ENCODE data around the gene KIFAP3.
A peak's percentile ranks its signal among the peaks of the same experiment; 100 is the strongest.

The KIFAP3 gene

GRCh38 chr1:169985757-169986156, 88.7 kb downstream of the KIFAP3 start:
- DNase-seq, result no peak

- DNase-seq, result no peak
Observed at GRCh38 chr1:169974067-169974466, 100.4 kb downstream of the KIFAP3 start.

GRCh38 chr1:169970114-169970513, 104.4 kb downstream of the KIFAP3 start:
- DNase-seq, result no peak

GRCh38 chr1:169968174-169968573, 106.3 kb downstream of the KIFAP3 start:
- DNase-seq, result no peak

GRCh38 chr1:169964206-169964605, 110.3 kb downstream of the KIFAP3 start:
- no peak for DNase-seq

GRCh38 chr1:169959686-169960085, 114.8 kb downstream of the KIFAP3 start:
- no peak for DNase-seq

- no peak for DNase-seq
Observed at GRCh38 chr1:169958987-169959386, 115.5 kb downstream of the KIFAP3 start.

- no peak for DNase-seq
Observed at GRCh38 chr1:169957884-169958283, 116.6 kb downstream of the KIFAP3 start.

GRCh38 chr1:169951108-169951507, 123.4 kb downstream of the KIFAP3 start:
- DNase-seq, result no peak

- DNase-seq, result no peak
Observed at GRCh38 chr1:169949139-169949538, 125.4 kb downstream of the KIFAP3 start.

GRCh38 chr1:169946206-169946605, 128.3 kb downstream of the KIFAP3 start:
- no peak for DNase-seq

GRCh38 chr1:169945181-169945580, 129.3 kb downstream of the KIFAP3 start:
- no peak for DNase-seq

- DNase-seq, result no peak
Observed at GRCh38 chr1:169944621-169945020, 129.9 kb downstream of the KIFAP3 start.

GRCh38 chr1:169943963-169944526, 130.4 kb downstream of the KIFAP3 start:
- DNase-seq, result no peak

- no peak for DNase-seq
Observed at GRCh38 chr1:169941982-169942830, 132.3 kb downstream of the KIFAP3 start.

GRCh38 chr1:169933984-169934725, 140.3 kb downstream of the KIFAP3 start:
- DNase-seq, result no peak

GRCh38 chr1:169931795-169932231, 142.7 kb downstream of the KIFAP3 start:
- no peak for DNase-seq

- DNase-seq, result no peak
Observed at GRCh38 chr1:169929210-169929526, 145.3 kb downstream of the KIFAP3 start.

GRCh38 chr1:169928438-169929209, 145.9 kb downstream of the KIFAP3 start:
- peak; percentile 7 for DNase-seq

GRCh38 chr1:169925505-169926482, 148.7 kb downstream of the KIFAP3 start:
- no peak for DNase-seq

GRCh38 chr1:169924829-169925228, 149.7 kb downstream of the KIFAP3 start:
- DNase-seq, result no peak

- DNase-seq, result no peak
Observed at GRCh38 chr1:169924063-169924462, 150.4 kb downstream of the KIFAP3 start.
